HEK293T (cell line): ENCODE measurements around the gene ATOH8.

Experiments
- ARNT ChIP-seq: fragments of 450-650 bp; IDR thresholded peaks from 2 replicates; pipeline ENCODE4 v1.6.1; 2017; ENCODE audit warnings: mild to moderate bottlenecking
- FOXA1 ChIP-seq: fragments of 450-650 bp; IDR thresholded peaks from 2 replicates; pipeline ENCODE4 v1.6.1; 2016; ENCODE audit warnings: mild to moderate bottlenecking
- FOXM1 ChIP-seq: fragments of 450-650 bp; IDR thresholded peaks from 2 replicates; pipeline ENCODE4 v1.6.1; 2017; ENCODE audit warnings: mild to moderate bottlenecking, borderline replicate concordance

DNA sequence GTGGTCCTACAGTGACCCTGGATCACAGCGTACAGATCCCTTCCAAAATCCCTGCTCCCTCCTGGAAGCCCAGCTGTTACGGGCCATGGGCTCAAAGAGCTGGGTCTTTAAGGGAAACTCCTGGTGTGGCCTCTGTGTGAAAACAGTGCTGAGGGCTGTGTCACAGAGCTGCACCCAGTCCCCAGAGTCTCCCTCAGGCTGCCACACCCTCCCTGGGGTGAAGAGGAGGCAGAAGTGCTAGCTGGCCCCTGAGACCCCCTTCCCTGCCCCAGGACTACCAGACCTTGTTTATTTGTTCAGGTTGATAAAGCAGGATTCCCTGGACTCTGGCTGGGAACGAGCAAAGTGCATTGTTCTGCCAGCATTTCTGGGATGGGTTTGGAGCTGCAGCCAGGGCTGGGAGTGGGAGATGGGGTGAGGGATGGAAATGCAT lies 7.7 kb downstream of the ATOH8 start:
- TF ChIP-seq ARNT = no peak
- TF ChIP-seq FOXA1 = no peak
- no peak for TF ChIP-seq FOXM1
